ENCODE results near the gene CACNA1E.

DNA sequence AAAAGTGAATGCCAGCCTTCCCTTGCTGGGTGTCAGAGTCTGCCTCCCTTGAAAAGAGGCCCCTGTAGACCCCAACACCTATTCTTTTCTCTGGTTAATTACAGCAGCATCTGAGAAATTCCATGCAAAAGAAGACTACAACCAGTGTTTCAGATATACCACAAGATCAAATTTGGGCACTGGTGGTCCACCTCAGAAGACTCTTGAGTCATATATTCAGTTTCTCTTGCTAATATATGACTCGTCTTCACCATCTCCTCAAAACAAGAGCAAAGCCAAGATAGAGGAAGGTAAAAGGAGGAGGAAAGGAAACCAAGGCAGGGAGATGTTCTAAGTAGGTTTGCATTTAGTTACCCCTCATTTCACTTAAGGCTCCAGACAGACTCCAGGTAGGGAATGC, 318.3 kb downstream of the CACNA1E start:
- TF ChIP-seq, protein P1, sequence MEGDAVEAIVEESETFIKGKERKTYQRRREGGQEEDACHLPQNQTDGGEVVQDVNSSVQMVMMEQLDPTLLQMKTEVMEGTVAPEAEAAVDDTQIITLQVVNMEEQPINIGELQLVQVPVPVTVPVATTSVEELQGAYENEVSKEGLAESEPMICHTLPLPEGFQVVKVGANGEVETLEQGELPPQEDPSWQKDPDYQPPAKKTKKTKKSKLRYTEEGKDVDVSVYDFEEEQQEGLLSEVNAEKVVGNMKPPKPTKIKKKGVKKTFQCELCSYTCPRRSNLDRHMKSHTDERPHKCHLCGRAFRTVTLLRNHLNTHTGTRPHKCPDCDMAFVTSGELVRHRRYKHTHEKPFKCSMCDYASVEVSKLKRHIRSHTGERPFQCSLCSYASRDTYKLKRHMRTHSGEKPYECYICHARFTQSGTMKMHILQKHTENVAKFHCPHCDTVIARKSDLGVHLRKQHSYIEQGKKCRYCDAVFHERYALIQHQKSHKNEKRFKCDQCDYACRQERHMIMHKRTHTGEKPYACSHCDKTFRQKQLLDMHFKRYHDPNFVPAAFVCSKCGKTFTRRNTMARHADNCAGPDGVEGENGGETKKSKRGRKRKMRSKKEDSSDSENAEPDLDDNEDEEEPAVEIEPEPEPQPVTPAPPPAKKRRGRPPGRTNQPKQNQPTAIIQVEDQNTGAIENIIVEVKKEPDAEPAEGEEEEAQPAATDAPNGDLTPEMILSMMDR (IDR thresholded peaks at IDR 0.05; ENCODE audit: insufficient read depth, low read length, poor library complexity, severe bottlenecking), result no peak
- TF ChIP-seq EZH2phosphoT487 (conservative IDR thresholded peaks at IDR 0.05; ENCODE audit: low read length), result no peak

Measured in SU-DHL-6 (cell line).